Kidney tubule cell (primary cell): Measurements from ENCODE around the gene SCN4A.

ENCODE experiments used
- DNase-seq: peaks from one replicate; pipeline ENCODE4 v3.0.0-alpha.2; 2018; ENCODE audit warnings: low spot score

SCN4A gene

DNA sequence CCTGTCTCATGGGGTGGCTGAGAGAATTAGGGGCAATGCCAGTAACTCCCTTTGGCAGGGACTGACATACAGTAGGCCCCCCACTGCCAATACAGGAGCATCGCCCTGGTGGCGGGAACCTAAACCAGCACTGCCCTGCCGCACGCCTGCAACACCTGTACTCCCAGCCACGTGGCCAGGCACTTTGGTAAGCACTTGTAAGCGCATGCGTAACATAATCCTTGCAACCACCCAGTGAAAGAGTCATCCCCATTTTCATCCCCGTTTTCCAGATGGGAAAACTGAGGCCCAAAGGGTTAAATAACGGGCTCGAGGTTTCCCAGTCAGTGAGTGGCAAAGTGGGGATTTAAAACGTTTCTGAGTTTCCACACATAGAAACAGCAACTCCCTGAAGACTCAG is 17.5 kb downstream of the SCN4A start:
- no peak for DNase-seq

- DNase-seq: no peak
These were observed 18.2 kb downstream of the SCN4A start for GRCh38 chr17:63954402-63955063.

- peak; percentile 47 for DNase-seq
These were observed 21.5 kb downstream of the SCN4A start for GRCh38 chr17:63950940-63951907.

- DNase-seq: no peak
These were observed 23.0 kb downstream of the SCN4A start for GRCh38 chr17:63949576-63950250.

DNA sequence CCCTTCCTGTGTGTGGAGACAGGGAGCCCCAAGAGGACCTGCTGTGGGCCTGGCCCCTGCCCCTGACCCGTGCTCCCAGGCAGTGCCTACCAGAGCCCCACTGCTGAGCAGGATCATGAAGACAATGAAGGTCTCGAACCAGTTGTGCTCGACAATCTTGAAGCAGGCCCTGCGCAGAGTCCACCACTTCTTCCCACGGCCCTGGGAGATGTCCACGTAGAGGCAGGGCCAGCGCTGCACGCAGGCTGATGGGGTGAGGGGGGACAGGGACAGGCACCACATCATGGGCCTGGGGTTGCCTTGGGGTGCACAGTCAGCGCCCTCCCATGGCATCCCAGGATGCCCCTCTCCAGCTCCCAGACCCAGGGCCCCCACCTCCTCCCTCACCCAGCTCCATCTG is 24.2 kb downstream of the SCN4A start:
- DNase-seq: no peak

DNA sequence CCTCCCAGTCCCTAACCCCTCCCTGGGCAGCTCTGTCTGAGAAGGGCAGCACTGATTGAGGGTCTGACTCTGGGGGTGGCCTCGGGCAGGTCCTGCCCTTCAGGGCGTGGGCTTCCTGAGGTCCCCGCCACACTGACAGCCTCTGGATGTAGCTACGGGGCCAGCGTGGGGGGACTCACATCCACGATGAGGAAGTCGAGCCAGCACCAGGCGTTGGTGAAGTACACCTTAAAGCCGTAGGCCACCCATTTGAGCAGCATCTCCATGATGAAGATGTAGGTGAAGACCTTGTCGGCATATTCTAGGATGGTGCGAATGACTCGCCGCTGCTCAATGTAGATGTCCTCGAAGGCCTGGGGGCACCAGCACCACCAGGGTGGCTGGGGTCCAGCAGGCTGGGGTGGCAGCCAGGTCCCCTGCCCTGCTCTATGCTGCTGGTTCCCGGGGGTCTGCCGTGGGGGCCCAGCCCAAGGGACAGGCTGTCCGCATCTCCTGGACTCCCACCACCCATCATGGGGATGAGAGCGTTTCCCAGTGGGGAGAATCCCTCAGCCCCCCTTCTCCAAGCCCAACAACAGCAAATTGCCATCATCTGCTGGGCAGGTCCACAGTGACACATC is 24.9 kb downstream of the SCN4A start:
- no peak for DNase-seq

- peak; percentile 38 for DNase-seq
These were observed 26.0 kb downstream of the SCN4A start for GRCh38 chr17:63946440-63947363.

DNA sequence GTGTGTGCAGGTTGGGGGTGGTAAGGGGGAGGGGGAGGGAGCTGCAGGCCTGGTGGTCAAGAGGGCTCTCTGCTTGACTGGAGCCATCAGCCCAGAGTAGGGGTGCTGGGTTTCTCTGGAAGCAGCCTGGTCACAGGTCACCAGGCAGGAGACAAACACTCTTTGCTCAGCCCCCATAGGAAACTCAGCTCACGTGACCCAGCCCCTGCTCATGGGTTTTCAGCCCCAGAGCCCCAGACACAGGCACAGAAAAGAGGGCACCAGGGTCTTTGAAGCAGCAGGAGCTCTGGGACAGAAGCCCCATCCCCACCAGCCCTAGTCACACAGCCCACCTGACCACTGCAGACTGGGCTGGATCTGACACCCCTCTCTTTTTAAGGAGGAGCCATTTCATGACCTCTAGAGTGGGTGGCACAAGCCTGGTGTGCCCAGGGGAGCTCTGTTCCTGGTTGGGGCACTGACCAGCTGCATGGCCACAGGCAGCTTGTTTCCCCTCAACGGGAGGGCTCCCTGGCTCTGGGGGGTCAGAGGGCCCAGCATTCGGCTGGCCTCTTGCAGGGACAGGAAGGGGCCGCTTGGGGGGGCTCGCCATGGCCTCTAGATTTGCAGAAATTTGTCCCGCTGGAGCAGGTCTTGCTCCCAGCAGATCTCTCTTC is 26.8 kb downstream of the SCN4A start:
- DNase-seq: no peak

DNA sequence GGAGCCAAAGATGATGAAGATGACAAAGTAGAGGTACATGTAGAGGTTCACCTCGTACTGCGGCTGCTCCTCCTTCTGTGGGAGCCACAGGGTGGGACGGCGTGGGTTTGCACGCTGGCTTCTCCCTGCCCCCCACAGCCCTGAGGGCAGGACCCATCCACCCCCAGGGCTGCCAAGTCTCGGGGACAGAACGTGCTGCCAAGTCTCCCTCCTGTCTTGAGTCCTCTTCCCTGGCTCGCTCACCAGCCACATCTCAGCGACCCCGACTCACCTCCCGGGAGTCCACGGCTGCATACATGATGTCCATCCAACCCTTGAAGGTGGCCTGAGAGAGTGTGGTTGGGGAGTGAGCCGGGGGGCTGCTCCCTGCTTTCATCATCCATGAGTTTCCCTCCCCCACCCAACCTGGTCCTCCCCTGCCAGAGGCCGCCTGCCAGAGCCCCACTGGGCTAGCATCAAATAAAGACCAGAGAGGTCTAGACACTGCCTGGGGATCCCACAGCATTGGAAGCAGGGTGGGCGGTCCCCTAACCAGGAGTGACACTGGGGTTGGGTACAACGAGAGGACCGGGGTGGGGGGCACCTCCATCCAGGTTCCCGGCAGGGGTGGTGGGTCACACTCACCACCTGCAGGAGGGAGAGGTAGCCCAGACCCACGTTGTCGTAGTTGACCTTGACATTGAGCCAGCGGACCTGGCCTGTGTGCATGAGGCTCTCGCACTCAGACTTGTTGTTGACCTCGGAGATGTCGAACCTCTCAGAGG is 27.8 kb downstream of the SCN4A start:
- DNase-seq: no peak

GRCh38 chr17:63943745-63944144 is 29.0 kb downstream of the SCN4A start:
- DNase-seq: no peak

GRCh38 chr17:63942309-63942985 is 30.3 kb downstream of the SCN4A start:
- DNase-seq: no peak

GRCh38 chr17:63941751-63942150 is 31.0 kb downstream of the SCN4A start:
- DNase-seq: no peak

DNA sequence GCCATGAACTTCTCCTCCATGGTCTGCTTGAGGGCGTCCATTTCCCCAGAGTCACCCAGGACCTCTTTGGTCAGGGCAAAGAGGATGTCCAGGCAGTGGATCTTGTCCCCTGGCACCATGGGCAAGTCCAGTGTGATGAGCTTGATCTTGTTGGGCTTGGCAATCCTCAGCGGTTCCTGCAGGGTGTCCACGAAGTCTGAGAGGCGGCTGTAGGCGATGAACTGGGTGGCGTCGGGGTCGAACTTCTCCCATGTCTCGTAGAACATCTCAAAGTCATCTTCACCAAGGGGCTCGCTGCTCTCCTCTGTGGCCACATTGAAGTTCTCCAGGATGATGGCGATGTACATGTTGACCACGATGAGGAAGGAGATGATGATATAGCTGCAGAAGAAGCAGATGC is 31.6 kb downstream of the SCN4A start:
- no peak for DNase-seq

GRCh38 chr17:63940584-63940983 is 32.1 kb downstream of the SCN4A start:
- no peak for DNase-seq

DNA sequence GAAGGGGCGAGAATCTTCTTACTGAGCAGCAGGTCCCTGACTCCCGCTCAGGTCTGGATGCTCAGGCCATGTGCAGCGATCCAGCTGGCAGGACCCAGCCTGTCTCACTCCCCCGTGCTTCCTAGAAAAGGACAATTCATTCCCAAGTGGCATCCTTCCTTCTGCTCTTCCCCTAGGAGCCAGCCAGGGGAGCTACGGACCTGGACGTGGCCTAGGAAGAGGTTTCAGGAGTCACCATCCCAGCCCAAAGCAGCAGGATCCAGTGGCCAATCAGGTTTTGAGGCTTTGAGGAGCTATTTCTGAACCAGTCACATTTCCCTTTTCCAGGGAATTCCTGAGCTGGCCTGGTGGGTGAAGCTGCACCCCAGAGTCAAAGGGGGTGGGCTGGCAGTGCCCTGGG is 32.8 kb downstream of the SCN4A start:
- no peak for DNase-seq

GRCh38 chr17:63939401-63939800 is 33.3 kb downstream of the SCN4A start:
- DNase-seq: no peak

GRCh38 chr17:63937920-63938319 is 34.8 kb downstream of the SCN4A start:
- DNase-seq: no peak

DNA sequence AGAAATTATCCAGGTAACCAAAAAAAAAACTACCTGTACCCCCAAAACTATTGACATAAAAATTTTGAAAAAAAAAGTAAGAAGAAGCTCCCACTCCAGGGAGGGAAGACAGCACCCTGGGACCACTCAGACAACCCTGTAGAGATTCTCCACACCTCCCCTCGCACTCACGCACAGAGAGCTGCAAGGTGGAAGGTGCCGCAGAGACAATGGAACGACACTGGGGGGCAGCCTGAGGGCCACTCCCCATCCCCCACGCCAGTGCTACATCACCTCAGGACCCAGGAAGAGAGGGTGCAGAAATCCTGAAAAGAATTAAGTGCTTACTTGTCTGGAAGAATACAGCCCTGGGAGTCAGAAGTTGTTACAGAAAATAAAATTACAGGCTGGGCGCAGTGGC is 35.4 kb downstream of the SCN4A start:
- DNase-seq: no peak
